Calu3 (cell line): ENCODE results near the gene NSMCE4A. TPM values are rescaled to one million over a fixed set of nuclear protein-coding genes. Genes with fewer than 3 reads are reported as not detected.
"Not testable (repeated sequence)": the region's sequence is repeated elsewhere in the genome, so short reads cannot be mapped to it uniquely, and the experiment has no call there.

Source experiments
- BruUV-seq: library from RNA; stranded (reverse); fragments of 400-500 nt; replicated peaks from 2 replicates; lab custom pipeline; 2021; lab: Mats Ljungman, UMichigan
- CTCF ChIA-PET: fragments of 300-600 bp; sonication (Branson Sonifier 250); formaldehyde crosslinking; loops from one replicate; lab custom pipeline; 2022; ENCODE audit warnings: antibody characterized with exemption; lab: Charles Lee
- DNase-seq: peaks from one replicate; pipeline ENCODE4 v3.0.0; 2022
- H3K27ac Mint-ChIP-seq: one replicate; pipeline ENCODE4 v1.8.0; 2022; ENCODE audit warnings: mixed read lengths; ENCODE audit not compliant: unreplicated experiment
- H3K27me3 Mint-ChIP-seq: one replicate; pipeline ENCODE4 v1.8.0; 2022; ENCODE audit warnings: mixed read lengths; ENCODE audit not compliant: unreplicated experiment
- H3K36me3 Mint-ChIP-seq: one replicate; pipeline ENCODE4 v1.8.0; 2022; ENCODE audit warnings: mild to moderate bottlenecking, moderate library complexity, mixed read lengths; ENCODE audit not compliant: insufficient read depth, unreplicated experiment
- H3K4me1 Mint-ChIP-seq: one replicate; pipeline ENCODE4 v1.8.0; 2022; ENCODE audit warnings: mild to moderate bottlenecking, low read depth, mixed read lengths; ENCODE audit not compliant: unreplicated experiment
- H3K4me3 Mint-ChIP-seq: one replicate; pipeline ENCODE4 v1.8.0; 2022; ENCODE audit warnings: mild to moderate bottlenecking, low read depth, moderate library complexity, mixed read lengths; ENCODE audit not compliant: unreplicated experiment
- H3K9me3 Mint-ChIP-seq: one replicate; pipeline ENCODE4 v1.8.0; 2022; ENCODE audit warnings: low read depth, mixed read lengths; ENCODE audit not compliant: unreplicated experiment
- CTCF ChIP-seq: fragments of 200-600 bp; IDR thresholded peaks from one replicate; pipeline ENCODE4 v1.8.0; 2022; ENCODE audit warnings: antibody characterized with exemption; ENCODE audit not compliant: unreplicated experiment
- intact Hi-C: fragments of 100-400 bp; cut with micrococcal nuclease; formaldehyde crosslinking; loops from one replicate; pipeline ENCODE4 v1.10.0; 2022; ENCODE audit not compliant: unreplicated experiment
- total RNA-seq: library from RNA; stranded (reverse); gene quantifications from 2 replicates; pipeline ENCODE4 v1.2.3, GENCODE V29; 2022

Gene NSMCE4A
- total RNA-seq, 1 experiment from 2014 or later = 28.8 TPM

DNA sequence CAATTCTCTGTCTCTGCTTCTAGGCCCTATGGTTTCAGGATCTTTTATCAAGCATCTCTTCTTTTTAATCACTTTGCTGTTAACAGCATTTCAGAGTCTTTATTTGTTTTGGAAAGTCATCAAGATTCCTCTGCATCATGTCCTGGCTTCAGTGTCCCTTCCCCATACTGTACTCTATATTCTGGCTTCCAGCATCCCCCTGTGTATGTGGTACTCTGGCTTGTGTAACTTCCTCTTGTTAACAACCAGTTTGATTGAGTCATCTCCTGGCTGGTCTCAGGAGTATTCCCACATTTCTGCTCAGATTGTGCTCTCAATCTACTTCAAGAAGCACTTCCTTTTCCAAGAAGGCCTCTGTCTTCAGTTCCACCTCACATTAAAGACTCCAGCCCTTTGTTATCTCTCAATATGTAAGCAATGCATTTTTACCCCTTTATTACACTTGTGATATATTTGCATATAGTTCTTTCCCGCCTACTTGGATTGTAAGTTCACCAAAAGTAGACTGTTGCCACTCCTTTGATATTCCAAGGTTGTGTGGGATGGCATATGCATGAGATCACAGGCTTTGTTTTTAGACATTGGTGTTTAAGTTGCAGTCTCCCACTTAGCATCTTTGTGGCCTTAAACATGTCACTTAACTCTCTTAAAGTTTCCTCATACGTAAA, 32.1 kb downstream of the NSMCE4A start:
- BruUV-seq = no TSS peak
- no peak for DNase-seq
- intact Hi-C loops = no loop called here

DNA sequence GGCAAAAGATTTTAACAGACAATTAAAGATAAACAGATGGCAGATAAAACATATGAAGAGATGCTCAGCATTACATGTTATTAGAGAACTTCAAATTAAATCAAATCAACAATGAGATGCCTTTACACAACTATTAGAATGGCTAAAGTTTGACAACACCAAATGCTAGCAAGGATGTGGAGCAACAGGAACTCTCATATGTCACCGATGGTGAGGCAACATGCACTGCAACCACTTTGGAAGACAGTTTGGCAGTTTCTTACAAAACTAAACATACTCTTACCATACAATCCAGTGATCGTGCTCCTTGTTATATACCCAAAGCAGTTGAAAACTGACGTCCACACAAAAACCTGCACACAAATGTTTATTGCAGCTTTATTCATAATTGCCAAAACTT, 33.5 kb downstream of the NSMCE4A start:
- no peak for TF ChIP-seq CTCF
- Mint-ChIP-seq H3K27ac (no peak overlapping the region), H3K36me3 (no peaks in the 10 kb centered on the region), H3K9me3 (no peaks in the 10 kb centered on the region), H3K27me3 (no peaks in the 10 kb centered on the region), H3K4me3 (no peak overlapping the region), H3K4me1 (no peaks in the 10 kb centered on the region)
- intact Hi-C loops = no loop called here
- CTCF ChIA-PET = no interaction called here
- no peak for DNase-seq
- no TSS peak for BruUV-seq

More for the DNA sequence above, 32.1 kb downstream of the NSMCE4A start:
- Mint-ChIP-seq H3K4me3 (no peak overlapping the region), H3K27ac (no peak overlapping the region), H3K4me1 (peaks cover 5% of the 10 kb centered on the region), H3K36me3 (no peaks in the 10 kb centered on the region), H3K27me3 (no peaks in the 10 kb centered on the region), H3K9me3 (no peaks in the 10 kb centered on the region)
- TF ChIP-seq CTCF = no peak
- CTCF ChIA-PET = no interaction called here

DNA sequence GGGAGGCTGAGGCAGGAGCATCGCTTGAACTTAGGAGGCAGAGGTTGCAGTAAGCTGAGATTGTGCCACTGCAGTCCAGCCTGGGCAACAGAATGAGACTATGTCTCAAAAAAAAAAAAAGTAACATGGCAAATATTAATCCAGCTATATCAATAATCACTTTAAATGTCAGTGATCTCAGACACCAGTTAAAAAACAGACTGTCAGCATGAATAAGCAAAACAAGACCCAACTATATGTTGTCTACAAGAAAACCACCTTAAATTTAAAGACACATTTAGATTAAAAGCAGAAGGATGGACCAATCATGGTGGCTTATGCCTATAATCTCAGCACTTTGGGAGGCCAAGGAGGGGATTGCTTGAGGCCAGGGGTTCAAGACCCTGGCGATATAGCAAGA, 38.7 kb downstream of the NSMCE4A start:
- Mint-ChIP-seq H3K27me3 (no peaks in the 10 kb centered on the region), H3K27ac (no peak overlapping the region)

GRCh38 chr10:121935702-121936101, 39.3 kb downstream of the NSMCE4A start:
- TF ChIP-seq CTCF = no peak
- intact Hi-C loops = no loop called here
- CTCF ChIA-PET = interaction anchor here (0.9 kb wide), 1 partner anchor 13 kb away, joined by 3 read pairs; no protein-coding TSS in a partner anchor
- DNase-seq = no peak
- Mint-ChIP-seq H3K4me3 (no peak overlapping the region), H3K4me1 (peaks cover 5% of the 10 kb centered on the region), H3K27ac (no peak overlapping the region), H3K9me3 (no peaks in the 10 kb centered on the region), H3K36me3 (peaks cover 5% of the 10 kb centered on the region), H3K27me3 (no peaks in the 10 kb centered on the region)
- no TSS peak for BruUV-seq

More for the DNA sequence above, 38.7 kb downstream of the NSMCE4A start:
- no TSS peak for BruUV-seq
- no peak overlapping the region for H3K4me3 Mint-ChIP-seq
- DNase-seq = no peak
- no peak for TF ChIP-seq CTCF
- H3K4me1 Mint-ChIP-seq = no peaks in the 10 kb centered on the region
- intact Hi-C loops = no loop called here
- H3K9me3 Mint-ChIP-seq = no peaks in the 10 kb centered on the region
- H3K36me3 Mint-ChIP-seq = peaks cover 5% of the 10 kb centered on the region
- CTCF ChIA-PET = interaction anchor here (0.9 kb wide), 1 partner anchor 12 kb away, joined by 3 read pairs; no protein-coding TSS in a partner anchor

GRCh38 chr10:121930268-121931085, 44.5 kb downstream of the NSMCE4A start:
- Mint-ChIP-seq H3K36me3 (peaks cover 21% of the 10 kb centered on the region), H3K4me1 (peaks cover 17% of the 10 kb centered on the region)
- H3K4me3 Mint-ChIP-seq, H3K27ac Mint-ChIP-seq, intact Hi-C loops, DNase-seq, CTCF ChIA-PET, H3K27me3 Mint-ChIP-seq, BruUV-seq, H3K9me3 Mint-ChIP-seq: not testable (repeated sequence)

- intact Hi-C loops, H3K9me3 Mint-ChIP-seq, H3K27me3 Mint-ChIP-seq, H3K4me3 Mint-ChIP-seq, DNase-seq, BruUV-seq, H3K27ac Mint-ChIP-seq: not testable (repeated sequence)
- Mint-ChIP-seq H3K36me3 (peaks cover 21% of the 10 kb centered on the region), H3K4me1 (peaks cover 17% of the 10 kb centered on the region)
- CTCF ChIA-PET = interaction anchor here (0.6 kb wide), 1 partner anchor 18 kb away, joined by 3 read pairs; no protein-coding TSS in a partner anchor
These were observed 45.3 kb downstream of the NSMCE4A start for GRCh38 chr10:121929585-121930267.
